ENCODE results near the gene PTS. TPM values are rescaled to one million over a fixed set of nuclear protein-coding genes. Genes with fewer than 3 reads are reported as not detected.

PTS gene
- total RNA-seq, 1 experiment from 2014 or later = 26.7 TPM

DNA sequence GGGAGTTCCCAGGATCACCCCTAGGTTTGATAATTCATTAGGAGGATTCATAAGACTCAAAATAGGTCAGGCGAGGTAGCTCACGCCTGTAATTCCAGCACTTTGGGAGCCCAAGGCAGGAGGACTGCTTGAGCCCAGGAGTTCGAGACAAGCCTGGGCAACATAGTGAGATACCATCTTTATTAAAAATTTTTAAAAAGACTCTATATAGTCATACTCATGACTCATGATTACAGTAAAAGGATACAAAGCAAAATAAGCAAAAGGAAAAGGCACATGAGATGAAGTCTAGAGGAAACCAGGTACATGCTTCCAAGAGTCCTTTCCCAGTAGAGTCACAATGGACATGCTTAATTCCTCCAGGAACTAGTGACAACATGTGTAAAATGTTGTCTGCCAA is 13.9 kb upstream of the PTS start (continued):
- TF ChIP-seq KAT7 (CRISPR knock-in tag; IDR thresholded peaks at IDR 0.05; ENCODE audit: borderline replicate concordance) (no peak), EMX1 (CRISPR knock-in tag; IDR thresholded peaks at IDR 0.05) (no peak)

DNA sequence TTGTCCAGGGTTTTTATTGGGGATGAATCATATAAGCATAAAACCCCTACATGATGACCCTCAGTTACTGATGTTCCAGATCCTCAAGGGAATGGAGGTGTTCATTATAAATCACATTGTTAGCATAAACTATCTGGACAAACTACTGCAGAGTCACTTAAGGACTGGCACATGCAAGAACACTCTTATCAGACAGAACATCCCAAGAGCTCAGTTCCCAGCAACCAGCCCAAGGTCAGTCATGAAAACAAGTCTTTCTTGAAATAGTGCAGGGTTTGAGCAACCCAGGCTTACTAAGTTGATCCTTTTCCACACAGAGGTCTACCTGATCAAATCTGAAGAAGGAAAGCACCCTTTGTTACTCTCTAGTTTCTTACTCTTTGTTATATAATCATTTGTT is 13.5 kb upstream of the PTS start:
- Mint-ChIP-seq H3K36me3 (no peaks in the 10 kb centered on the region), H3K4me1 (no peaks in the 10 kb centered on the region), H3K27me3 (ENCODE audit: low read depth) (peaks cover 16% of the 10 kb centered on the region), H3K9me3 (no peaks in the 10 kb centered on the region), H3K27ac (no peak overlapping the region), H3K4me3 (no peak overlapping the region)
- ChIA-PET CTCF (interaction anchor here (1.1 kb wide), 1 partner anchor 68 kb away, joined by 3 read pairs; no protein-coding TSS in a partner anchor), POLR2A (no interaction called here)
- DNase-seq (ENCODE audit: low spot score) = no peak
- TF ChIP-seq OVOL2 (CRISPR knock-in tag; IDR thresholded peaks at IDR 0.05; ENCODE audit: borderline replicate concordance) = no peak
- TF ChIP-seq, protein P1, sequence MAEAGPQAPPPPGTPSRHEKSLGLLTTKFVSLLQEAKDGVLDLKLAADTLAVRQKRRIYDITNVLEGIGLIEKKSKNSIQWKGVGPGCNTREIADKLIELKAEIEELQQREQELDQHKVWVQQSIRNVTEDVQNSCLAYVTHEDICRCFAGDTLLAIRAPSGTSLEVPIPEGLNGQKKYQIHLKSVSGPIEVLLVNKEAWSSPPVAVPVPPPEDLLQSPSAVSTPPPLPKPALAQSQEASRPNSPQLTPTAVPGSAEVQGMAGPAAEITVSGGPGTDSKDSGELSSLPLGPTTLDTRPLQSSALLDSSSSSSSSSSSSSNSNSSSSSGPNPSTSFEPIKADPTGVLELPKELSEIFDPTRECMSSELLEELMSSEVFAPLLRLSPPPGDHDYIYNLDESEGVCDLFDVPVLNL (CRISPR knock-in tag; IDR thresholded peaks at IDR 0.05; ENCODE audit: borderline replicate concordance, low read depth) = no peak
- TF ChIP-seq, protein P2, sequence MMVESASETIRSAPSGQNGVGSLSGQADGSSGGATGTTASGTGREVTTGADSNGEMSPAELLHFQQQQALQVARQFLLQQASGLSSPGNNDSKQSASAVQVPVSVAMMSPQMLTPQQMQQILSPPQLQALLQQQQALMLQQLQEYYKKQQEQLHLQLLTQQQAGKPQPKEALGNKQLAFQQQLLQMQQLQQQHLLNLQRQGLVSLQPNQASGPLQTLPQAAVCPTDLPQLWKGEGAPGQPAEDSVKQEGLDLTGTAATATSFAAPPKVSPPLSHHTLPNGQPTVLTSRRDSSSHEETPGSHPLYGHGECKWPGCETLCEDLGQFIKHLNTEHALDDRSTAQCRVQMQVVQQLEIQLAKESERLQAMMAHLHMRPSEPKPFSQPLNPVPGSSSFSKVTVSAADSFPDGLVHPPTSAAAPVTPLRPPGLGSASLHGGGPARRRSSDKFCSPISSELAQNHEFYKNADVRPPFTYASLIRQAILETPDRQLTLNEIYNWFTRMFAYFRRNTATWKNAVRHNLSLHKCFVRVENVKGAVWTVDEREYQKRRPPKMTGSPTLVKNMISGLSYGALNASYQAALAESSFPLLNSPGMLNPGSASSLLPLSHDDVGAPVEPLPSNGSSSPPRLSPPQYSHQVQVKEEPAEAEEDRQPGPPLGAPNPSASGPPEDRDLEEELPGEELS (CRISPR knock-in tag; IDR thresholded peaks at IDR 0.05) = no peak
- TF ChIP-seq, protein P3, sequence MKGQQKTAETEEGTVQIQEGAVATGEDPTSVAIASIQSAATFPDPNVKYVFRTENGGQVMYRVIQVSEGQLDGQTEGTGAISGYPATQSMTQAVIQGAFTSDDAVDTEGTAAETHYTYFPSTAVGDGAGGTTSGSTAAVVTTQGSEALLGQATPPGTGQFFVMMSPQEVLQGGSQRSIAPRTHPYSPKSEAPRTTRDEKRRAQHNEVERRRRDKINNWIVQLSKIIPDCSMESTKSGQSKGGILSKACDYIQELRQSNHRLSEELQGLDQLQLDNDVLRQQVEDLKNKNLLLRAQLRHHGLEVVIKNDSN (CRISPR knock-in tag; IDR thresholded peaks at IDR 0.05) = no peak
- TF ChIP-seq ESRRA (CRISPR knock-in tag; IDR thresholded peaks at IDR 0.05; ENCODE audit: borderline replicate concordance) = no peak
- no peak for TF ChIP-seq NR2C2 (CRISPR knock-in tag; IDR thresholded peaks at IDR 0.05)
- no peak for TF ChIP-seq ZNF263 (CRISPR knock-in tag; IDR thresholded peaks at IDR 0.05; ENCODE audit: low read depth)
- TF ChIP-seq, protein P4, sequence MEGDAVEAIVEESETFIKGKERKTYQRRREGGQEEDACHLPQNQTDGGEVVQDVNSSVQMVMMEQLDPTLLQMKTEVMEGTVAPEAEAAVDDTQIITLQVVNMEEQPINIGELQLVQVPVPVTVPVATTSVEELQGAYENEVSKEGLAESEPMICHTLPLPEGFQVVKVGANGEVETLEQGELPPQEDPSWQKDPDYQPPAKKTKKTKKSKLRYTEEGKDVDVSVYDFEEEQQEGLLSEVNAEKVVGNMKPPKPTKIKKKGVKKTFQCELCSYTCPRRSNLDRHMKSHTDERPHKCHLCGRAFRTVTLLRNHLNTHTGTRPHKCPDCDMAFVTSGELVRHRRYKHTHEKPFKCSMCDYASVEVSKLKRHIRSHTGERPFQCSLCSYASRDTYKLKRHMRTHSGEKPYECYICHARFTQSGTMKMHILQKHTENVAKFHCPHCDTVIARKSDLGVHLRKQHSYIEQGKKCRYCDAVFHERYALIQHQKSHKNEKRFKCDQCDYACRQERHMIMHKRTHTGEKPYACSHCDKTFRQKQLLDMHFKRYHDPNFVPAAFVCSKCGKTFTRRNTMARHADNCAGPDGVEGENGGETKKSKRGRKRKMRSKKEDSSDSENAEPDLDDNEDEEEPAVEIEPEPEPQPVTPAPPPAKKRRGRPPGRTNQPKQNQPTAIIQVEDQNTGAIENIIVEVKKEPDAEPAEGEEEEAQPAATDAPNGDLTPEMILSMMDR (IDR thresholded peaks at IDR 0.05) = no peak
- TF ChIP-seq, protein P5, sequence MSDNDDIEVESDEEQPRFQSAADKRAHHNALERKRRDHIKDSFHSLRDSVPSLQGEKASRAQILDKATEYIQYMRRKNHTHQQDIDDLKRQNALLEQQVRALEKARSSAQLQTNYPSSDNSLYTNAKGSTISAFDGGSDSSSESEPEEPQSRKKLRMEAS (CRISPR knock-in tag; IDR thresholded peaks at IDR 0.05) = no peak
- TF ChIP-seq TEAD4 (CRISPR knock-in tag; IDR thresholded peaks at IDR 0.05) = no peak
- no peak for TF ChIP-seq MXD4 (CRISPR knock-in tag; IDR thresholded peaks at IDR 0.05; ENCODE audit: borderline replicate concordance)
- no peak for TF ChIP-seq NR3C1 (CRISPR knock-in tag; conservative IDR thresholded peaks at IDR 0.05; ENCODE audit: low read depth)
- no peak for TF ChIP-seq ZNF671 (CRISPR knock-in tag; IDR thresholded peaks at IDR 0.05)
- TF ChIP-seq FOXJ3 (CRISPR knock-in tag; IDR thresholded peaks at IDR 0.05; ENCODE audit: borderline replicate concordance) = no peak
- TF ChIP-seq ZNF317 (CRISPR knock-in tag; IDR thresholded peaks at IDR 0.05; ENCODE audit: borderline replicate concordance, low read depth) = no peak
- TF ChIP-seq, protein P6, sequence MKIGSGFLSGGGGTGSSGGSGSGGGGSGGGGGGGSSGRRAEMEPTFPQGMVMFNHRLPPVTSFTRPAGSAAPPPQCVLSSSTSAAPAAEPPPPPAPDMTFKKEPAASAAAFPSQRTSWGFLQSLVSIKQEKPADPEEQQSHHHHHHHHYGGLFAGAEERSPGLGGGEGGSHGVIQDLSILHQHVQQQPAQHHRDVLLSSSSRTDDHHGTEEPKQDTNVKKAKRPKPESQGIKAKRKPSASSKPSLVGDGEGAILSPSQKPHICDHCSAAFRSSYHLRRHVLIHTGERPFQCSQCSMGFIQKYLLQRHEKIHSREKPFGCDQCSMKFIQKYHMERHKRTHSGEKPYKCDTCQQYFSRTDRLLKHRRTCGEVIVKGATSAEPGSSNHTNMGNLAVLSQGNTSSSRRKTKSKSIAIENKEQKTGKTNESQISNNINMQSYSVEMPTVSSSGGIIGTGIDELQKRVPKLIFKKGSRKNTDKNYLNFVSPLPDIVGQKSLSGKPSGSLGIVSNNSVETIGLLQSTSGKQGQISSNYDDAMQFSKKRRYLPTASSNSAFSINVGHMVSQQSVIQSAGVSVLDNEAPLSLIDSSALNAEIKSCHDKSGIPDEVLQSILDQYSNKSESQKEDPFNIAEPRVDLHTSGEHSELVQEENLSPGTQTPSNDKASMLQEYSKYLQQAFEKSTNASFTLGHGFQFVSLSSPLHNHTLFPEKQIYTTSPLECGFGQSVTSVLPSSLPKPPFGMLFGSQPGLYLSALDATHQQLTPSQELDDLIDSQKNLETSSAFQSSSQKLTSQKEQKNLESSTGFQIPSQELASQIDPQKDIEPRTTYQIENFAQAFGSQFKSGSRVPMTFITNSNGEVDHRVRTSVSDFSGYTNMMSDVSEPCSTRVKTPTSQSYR (CRISPR knock-in tag; IDR thresholded peaks at IDR 0.05) = no peak
- TF ChIP-seq NFE2L1 (CRISPR knock-in tag; IDR thresholded peaks at IDR 0.05) = no peak
- TF ChIP-seq, protein P7, sequence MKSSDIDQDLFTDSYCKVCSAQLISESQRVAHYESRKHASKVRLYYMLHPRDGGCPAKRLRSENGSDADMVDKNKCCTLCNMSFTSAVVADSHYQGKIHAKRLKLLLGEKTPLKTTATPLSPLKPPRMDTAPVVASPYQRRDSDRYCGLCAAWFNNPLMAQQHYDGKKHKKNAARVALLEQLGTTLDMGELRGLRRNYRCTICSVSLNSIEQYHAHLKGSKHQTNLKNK (CRISPR knock-in tag; IDR thresholded peaks at IDR 0.05) = no peak
- TF ChIP-seq FOXK1 (CRISPR knock-in tag; IDR thresholded peaks at IDR 0.05) = no peak
- no peak for ATAC-seq
